HG02840 (cell line): ENCODE measurements around the gene EXOC4.

Experiments
- ATAC-seq: cut with Tn5 transposase; IDR thresholded peaks from one replicate; pipeline ENCODE4 v1.9.1; 2021; ENCODE audit warnings: mild to moderate bottlenecking, moderate library complexity, moderate number of reproducible peaks; ENCODE audit not compliant: unreplicated experiment, low FRiP score

Gene EXOC4

GRCh38 chr7:133724694-133725093 is 471.8 kb downstream of the EXOC4 start:
- no peak for ATAC-seq

GRCh38 chr7:133727476-133728214 is 474.8 kb downstream of the EXOC4 start:
- ATAC-seq, result no peak

DNA sequence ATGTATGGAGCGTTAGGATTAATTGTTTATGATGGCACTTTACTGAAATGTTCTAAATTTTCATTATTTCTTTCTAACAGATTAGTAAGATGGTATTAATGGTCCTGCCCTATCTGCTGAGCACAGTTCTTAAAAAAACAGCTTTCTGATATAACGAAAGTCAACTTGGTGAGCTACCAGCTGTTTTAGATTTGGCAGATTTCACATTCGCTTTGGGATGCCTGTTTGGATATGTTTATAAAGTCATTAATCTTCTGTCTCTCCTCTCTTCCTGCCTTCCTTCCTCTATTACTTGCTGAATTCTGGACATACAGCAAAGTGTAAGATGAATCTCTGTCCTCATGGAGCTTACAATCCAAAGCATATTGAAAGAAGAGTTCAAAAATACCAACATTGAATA is 477.5 kb downstream of the EXOC4 start:
- ATAC-seq, result no peak

DNA sequence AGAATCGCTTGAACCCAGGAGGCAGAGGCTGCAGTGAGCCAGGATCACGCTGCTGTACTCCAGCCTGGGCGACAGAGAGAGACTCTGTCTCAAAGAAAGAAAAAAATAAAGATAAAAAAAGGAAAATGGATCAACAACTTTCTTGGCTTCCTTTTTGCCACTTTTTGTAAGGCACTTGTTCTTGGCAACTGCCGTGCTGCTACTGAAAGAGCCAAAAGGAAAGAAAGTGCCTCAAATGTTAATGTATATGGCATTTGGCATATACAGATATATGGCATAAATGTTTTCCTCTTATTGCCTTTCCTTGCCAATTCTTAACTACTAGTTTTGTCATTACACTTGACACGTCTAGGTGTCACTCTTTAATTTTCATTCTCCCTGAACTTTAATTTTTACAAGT is 480.5 kb downstream of the EXOC4 start:
- no peak for ATAC-seq

DNA sequence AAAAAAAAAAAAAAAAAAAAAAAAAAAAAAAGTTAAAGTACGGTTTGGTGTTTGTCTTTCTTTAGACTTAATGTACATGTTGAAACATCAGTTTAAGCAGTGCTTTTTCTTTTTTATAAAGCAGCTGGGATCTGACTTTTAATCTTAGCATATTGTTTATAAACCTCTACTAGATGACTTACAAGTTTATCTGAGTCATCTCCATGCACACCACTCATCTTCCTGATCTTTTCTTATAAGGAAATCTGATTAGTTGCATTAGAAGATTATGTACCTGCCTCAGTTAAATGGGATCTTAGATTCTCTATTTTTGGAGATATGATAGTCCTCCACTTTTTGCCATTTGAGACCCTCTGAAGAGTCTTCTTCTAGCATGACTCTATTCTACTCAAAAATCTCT is 482.3 kb downstream of the EXOC4 start:
- ATAC-seq, result no peak

DNA sequence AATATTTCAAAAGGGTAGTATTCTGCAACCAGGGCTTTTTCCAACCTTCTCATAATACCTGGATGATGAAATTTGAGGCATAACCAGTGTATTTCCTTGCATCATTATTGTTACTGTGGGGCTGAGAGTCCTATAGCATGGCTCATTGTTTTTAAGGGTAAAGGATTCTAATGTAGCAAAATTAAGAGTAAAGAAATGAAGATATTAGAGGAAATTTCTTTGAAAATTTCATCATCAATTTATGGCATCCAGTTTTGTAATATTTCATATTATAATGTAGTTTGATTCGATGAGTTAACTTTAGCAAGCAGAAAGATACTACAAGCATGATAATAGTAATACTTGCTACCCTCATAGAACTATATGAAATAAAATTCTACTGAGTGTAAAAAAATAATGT is 486.9 kb downstream of the EXOC4 start:
- no peak for ATAC-seq

- no peak for ATAC-seq
Observed at GRCh38 chr7:133741078-133741477, 488.2 kb downstream of the EXOC4 start.

DNA sequence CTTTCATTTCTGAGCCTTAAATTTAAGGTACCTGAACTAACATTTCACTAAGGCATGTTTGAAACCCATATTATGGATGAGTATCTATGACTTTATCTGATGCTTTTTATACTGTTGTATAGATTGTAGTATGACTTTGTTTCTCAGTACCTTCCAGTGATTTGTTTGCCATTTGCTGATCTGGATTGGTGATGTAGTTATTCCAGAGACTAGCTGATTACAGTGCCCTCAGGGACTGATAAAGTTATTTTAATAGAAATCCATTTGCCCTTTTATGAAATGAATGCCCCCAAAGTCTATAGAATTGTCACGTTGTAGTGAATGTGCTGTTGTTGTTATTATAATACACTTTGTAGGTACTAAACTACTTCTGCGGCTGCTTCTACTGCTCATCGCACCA is 488.8 kb downstream of the EXOC4 start:
- ATAC-seq, result no peak

- ATAC-seq, result no peak
Observed at GRCh38 chr7:133742709-133743538, 490.0 kb downstream of the EXOC4 start.

DNA sequence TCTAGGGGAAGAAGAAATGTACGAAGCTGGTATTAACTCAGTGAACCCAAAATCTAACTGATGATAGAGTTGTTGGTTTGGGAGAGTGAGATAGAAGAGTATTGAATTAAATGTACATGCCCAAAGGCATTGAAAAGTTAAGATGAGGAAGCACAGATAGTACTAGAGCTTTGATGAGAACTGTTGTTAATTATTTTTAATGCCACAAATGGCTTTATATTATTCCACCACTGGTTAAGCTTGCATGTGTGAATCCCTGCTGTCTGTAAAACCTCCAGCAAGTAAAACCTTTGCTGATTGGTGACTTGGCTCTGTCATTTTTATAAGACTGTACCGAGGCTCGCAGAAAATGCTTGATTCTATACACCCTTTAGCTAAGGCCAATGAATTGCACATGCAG is 491.6 kb downstream of the EXOC4 start:
- no peak for ATAC-seq

DNA sequence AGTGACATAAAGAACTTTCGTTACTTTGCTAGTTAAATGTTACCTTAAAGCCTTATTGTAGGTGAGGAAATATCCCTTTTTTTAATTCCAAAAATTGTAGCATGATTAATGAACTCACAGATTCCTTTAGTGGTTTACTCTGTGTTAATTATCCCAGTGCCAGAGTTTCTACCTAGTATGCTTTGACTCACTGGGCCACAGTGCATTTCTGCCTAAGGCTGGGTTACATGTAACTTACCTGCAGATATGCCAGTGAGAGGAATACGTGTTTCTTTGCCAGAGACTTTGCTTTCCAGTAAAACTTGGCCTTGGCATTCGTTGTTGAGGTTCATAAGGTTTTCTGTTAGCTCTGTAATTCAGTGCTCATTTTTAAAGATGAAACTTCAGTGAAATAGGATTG is 493.4 kb downstream of the EXOC4 start:
- ATAC-seq, result no peak

GRCh38 chr7:133746847-133747246 is 494.0 kb downstream of the EXOC4 start:
- ATAC-seq, result no peak

- no peak for ATAC-seq
Observed at GRCh38 chr7:133748443-133749407, 495.8 kb downstream of the EXOC4 start.

DNA sequence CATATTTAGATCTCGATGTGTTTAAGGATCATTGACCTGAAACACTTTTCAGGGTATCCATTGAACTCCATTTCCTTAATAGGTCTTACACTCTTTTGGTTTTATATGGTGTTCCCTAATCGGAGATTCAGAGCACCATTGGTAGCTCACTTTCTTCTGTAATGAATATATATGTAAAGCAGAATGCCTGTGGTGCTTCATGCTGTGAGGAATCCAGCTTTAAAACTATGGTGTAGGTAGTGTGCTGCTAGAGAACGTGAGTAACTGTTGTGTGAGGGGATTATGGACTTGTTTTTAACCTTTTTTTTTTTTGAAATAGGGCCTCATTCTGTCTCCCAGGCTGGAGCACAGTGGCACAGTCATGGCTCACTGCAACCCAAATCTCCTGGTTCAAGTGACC is 497.4 kb downstream of the EXOC4 start:
- ATAC-seq, result no peak

GRCh38 chr7:133751079-133751478 is 498.2 kb downstream of the EXOC4 start:
- ATAC-seq, result no peak

DNA sequence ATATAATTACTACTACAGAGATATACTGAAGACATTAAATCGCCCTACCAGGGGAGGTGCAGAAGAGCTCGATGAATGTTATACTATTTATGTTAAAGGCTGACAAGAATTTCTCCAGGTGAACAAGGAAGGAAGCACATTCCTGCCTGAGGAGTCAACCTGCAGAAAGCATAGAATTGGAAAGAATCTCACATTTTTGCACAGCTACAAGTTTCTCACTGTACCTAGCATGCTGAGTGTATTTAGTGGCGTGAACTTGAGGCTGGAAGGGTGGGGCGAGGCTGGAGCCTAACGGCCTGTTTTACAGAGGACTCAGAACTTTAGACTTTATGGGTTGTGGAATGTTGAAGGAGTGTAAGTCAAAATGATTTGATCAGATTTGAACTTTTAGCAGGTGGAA is 500.6 kb downstream of the EXOC4 start:
- ATAC-seq, result no peak

DNA sequence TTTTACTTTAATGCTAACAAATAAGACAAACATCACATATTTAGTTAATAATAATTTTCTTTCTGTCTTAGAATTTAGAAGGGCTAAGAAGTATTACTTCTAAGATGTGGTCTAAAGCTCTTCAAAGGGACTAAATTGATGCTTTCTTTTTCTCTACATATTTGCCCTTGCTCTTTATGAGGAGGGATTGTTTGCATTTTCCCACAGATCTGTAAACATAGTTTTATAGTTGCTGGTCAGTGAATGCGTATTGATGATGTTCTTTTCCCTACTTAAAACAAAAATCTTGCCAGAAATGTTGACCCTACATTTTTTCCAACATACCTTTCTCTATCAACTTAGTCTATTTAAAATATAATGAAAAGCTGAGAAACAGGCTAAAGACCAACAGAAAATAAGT is 501.8 kb downstream of the EXOC4 start:
- no peak for ATAC-seq

GRCh38 chr7:133755901-133756300 is 503.0 kb downstream of the EXOC4 start:
- ATAC-seq, result no peak

- no peak for ATAC-seq
Observed at GRCh38 chr7:133761443-133761842, 508.6 kb downstream of the EXOC4 start.

- no peak for ATAC-seq
Observed at GRCh38 chr7:133763076-133763640, 510.3 kb downstream of the EXOC4 start.
